GM12878 (cell line): ENCODE results near the gene LUZP2. TPM values are rescaled to one million over a fixed set of nuclear protein-coding genes. Genes with fewer than 3 reads are reported as not detected.

Source experiments
- ATAC-seq: fragments of 200-7000 bp; cut with Tn5 transposase; 3 replicates; pipeline ENCODE4 v1.9.1; 2020; ENCODE audit warnings: mild to moderate bottlenecking, moderate library complexity
- BruUV-seq: library from RNA; stranded (reverse); fragments of 400-500 nt; replicated peaks from 2 replicates; lab custom pipeline; 2021; lab: Mats Ljungman, UMichigan
- CTCF ChIA-PET: fragments of 300-600 bp; sonication (Branson Sonifier 250); formaldehyde crosslinking; extraction: SDS; loops from one replicate; lab custom pipeline; 2021; ENCODE audit warnings: inconsistent platforms; lab: Yijun Ruan, JAX
- POLR2A ChIA-PET: fragments of 350-600 bp; formaldehyde crosslinking; extraction: SDS; loops from one replicate; lab custom pipeline; 2021; ENCODE audit warnings: inconsistent platforms; lab: Charles Lee
- RAD21 ChIA-PET: fragments of 300-600 bp; sonication (Branson Sonifier 250); formaldehyde crosslinking; loops from one replicate; lab custom pipeline; 2023; ENCODE audit warnings: antibody characterized with exemption; ENCODE audit not compliant: unreplicated experiment; lab: Charles Lee
- SMC1A ChIA-PET: fragments of 300-600 bp; sonication (Branson Sonifier 250); formaldehyde crosslinking; loops from one replicate; lab custom pipeline; 2023; ENCODE audit not compliant: unreplicated experiment, uncharacterized antibody; lab: Charles Lee
- DNase-seq: peaks from one replicate; pipeline ENCODE4 v3.0.0-alpha.2; 2011; ENCODE audit warnings: low read depth, low spot score
- FAIRE-seq: peaks from 3 replicates; lab custom pipeline; 2011; peaks lifted over from hg19 to GRCh38; lab: Jason Lieb, UNC
- H2AFZ ChIP-seq: 2 replicates; pipeline ENCODE4 v1.6.0; 2011; ENCODE audit warnings: low read depth, low read length, control low read depth; ENCODE audit not compliant: control insufficient read depth
- H3K27ac ChIP-seq: 2 replicates; pipeline ENCODE4 v1.5.1; 2011; ENCODE audit warnings: control low read depth; ENCODE audit not compliant: control insufficient read depth, insufficient read depth
- H3K27me3 ChIP-seq, 2 experiments: replicated peaks in 1 of 2; 2 replicates each; pipeline versions ENCODE4 v1.6.0 to v1.6.1; 2011; ENCODE audit warnings: low read length in 1 of 2; ENCODE audit not compliant: control insufficient read depth in 2 of 2, insufficient read depth in 2 of 2
- H3K36me3 ChIP-seq, 2 experiments: 2 replicates each; pipeline ENCODE4 v1.5.1; 2011; ENCODE audit warnings: low read length in 1 of 2; ENCODE audit not compliant: control insufficient read depth in 2 of 2, insufficient read depth in 2 of 2
- H3K4me1 ChIP-seq: 2 replicates; pipeline ENCODE4 v1.6.1; 2011; ENCODE audit warnings: mild to moderate bottlenecking, low read length, moderate library complexity, mixed read lengths; ENCODE audit not compliant: control insufficient read depth, insufficient read depth
- H3K4me2 ChIP-seq: 2 replicates; pipeline ENCODE4 v1.6.0; 2011; ENCODE audit warnings: control low read depth; ENCODE audit not compliant: control insufficient read depth, insufficient read depth
- H3K4me3 ChIP-seq: fragments of 200-600 bp; sonication (generic); 2 replicates; pipeline ENCODE4 v1.5.1; 2016
- H3K79me2 ChIP-seq: 2 replicates; pipeline ENCODE4 v1.6.0; 2011; ENCODE audit warnings: low read length; ENCODE audit not compliant: control insufficient read depth, insufficient read depth
- H3K9ac ChIP-seq: 2 replicates; pipeline ENCODE4 v1.8.0; 2011; ENCODE audit warnings: low read length, control low read depth, mixed read lengths; ENCODE audit not compliant: control insufficient read depth, insufficient read depth
- H3K9me3 ChIP-seq: replicated peaks from 3 replicates; pipeline ENCODE4 v1.5.1; 2011; ENCODE audit warnings: mild to moderate bottlenecking, low read length; ENCODE audit not compliant: control insufficient read depth, insufficient read depth
- H4K20me1 ChIP-seq: 2 replicates; pipeline ENCODE4 v1.6.0; 2011; ENCODE audit not compliant: control insufficient read depth, insufficient read depth
- ASH2L ChIP-seq: fragments of 300-600, 200-600 bp; sonication (generic); IDR thresholded peaks from 2 replicates; pipeline ENCODE4 v1.6.1; 2017; ENCODE audit warnings: low read depth, mild to moderate bottlenecking, borderline replicate concordance
- ATF7 ChIP-seq: fragments of 450-650 bp; IDR thresholded peaks from 2 replicates; pipeline ENCODE4 v1.6.1; 2016; ENCODE audit warnings: low read depth, mild to moderate bottlenecking
- BCL11A ChIP-seq: IDR thresholded peaks from 2 replicates; pipeline ENCODE4 v1.6.1; 2011; ENCODE audit warnings: low read depth, low read length
- CREB1 ChIP-seq: IDR thresholded peaks from 2 replicates; pipeline ENCODE4 v1.6.1; 2012; ENCODE audit warnings: low read depth, mild to moderate bottlenecking, inconsistent platforms
- CTCF ChIP-seq, 3 experiments: IDR thresholded peaks in 2 of 3; conservative IDR thresholded peaks in 1 of 3; 2 replicates each; pipeline ENCODE4 v1.5.1; 2011; ENCODE audit warnings: low read depth in 3 of 3, low read length in 3 of 3, mild to moderate bottlenecking in 3 of 3, control low read depth in 2 of 3, moderate library complexity in 2 of 3, inconsistent platforms in 1 of 3, mixed read lengths in 1 of 3; ENCODE audit not compliant: control insufficient read depth in 2 of 3, insufficient read depth in 1 of 3; ENCODE audit errors: extremely low read depth in 1 of 3
- EED ChIP-seq: sonication (generic); IDR thresholded peaks from 2 replicates; pipeline ENCODE4 v1.6.1; 2016; ENCODE audit warnings: antibody characterized with exemption, low read depth
- GATAD2B ChIP-seq: fragments of 450-650 bp; conservative IDR thresholded peaks from 2 replicates; pipeline ENCODE4 v1.6.1; 2017; ENCODE audit warnings: low read depth, mild to moderate bottlenecking, moderate library complexity
- IRF4 ChIP-seq: IDR thresholded peaks from 2 replicates; pipeline ENCODE4 v1.6.1; 2011; ENCODE audit warnings: low read depth, low read length
- KDM1A ChIP-seq: fragments of 200-600 bp; sonication (generic); IDR thresholded peaks from 2 replicates; pipeline ENCODE4 v1.6.1; 2016; ENCODE audit warnings: borderline replicate concordance
- KLF5 ChIP-seq: fragments of 450-650 bp; IDR thresholded peaks from 2 replicates; pipeline ENCODE4 v1.6.1; 2014; ENCODE audit warnings: mild to moderate bottlenecking; ENCODE audit not compliant: partially characterized antibody
- NFXL1 ChIP-seq: fragments of 450-650 bp; IDR thresholded peaks from 2 replicates; pipeline ENCODE4 v1.6.1; 2017; ENCODE audit warnings: antibody characterized with exemption, mild to moderate bottlenecking, borderline replicate concordance
- PBX3 ChIP-seq: IDR thresholded peaks from 2 replicates; pipeline ENCODE4 v1.6.1; 2011; ENCODE audit warnings: mild to moderate bottlenecking, low read depth, low read length, moderate library complexity; ENCODE audit not compliant: insufficient replicate concordance
- PKNOX1 ChIP-seq: fragments of 450-650 bp; IDR thresholded peaks from 2 replicates; pipeline ENCODE4 v1.6.1; 2016; ENCODE audit warnings: mild to moderate bottlenecking
- RAD21 ChIP-seq: IDR thresholded peaks from 2 replicates; pipeline ENCODE4 v1.6.1; 2011; ENCODE audit warnings: mild to moderate bottlenecking, low read depth, low read length, moderate library complexity; ENCODE audit not compliant: insufficient read depth
- RBBP5 ChIP-seq: fragments of 200-600 bp; sonication (generic); conservative IDR thresholded peaks from 2 replicates; pipeline ENCODE4 v1.6.1; 2016
- RELA ChIP-seq: fragments of 450-650 bp; IDR thresholded peaks from 2 replicates; pipeline ENCODE4 v1.8.0; 2014; ENCODE audit warnings: borderline replicate concordance; ENCODE audit not compliant: partially characterized antibody
- WRNIP1 ChIP-seq: IDR thresholded peaks from 2 replicates; pipeline ENCODE4 v1.6.1; 2011; ENCODE audit warnings: low read depth, low read length, improper control_type of control experiment, borderline replicate concordance
- in situ Hi-C: fragments of 300-500 bp; cut with MboI; formaldehyde crosslinking; loops from 9 replicates; pipeline ENCODE4 v1.14.3; 2018; ENCODE audit warnings: mixed read lengths
- intact Hi-C: fragments of 100-400 bp; cut with micrococcal nuclease; formaldehyde crosslinking; loops from one replicate; pipeline ENCODE4 v1.14.2; 2022; ENCODE audit not compliant: unreplicated experiment
- polyA plus RNA-seq, 11 experiments: library from polyadenylated mRNA; depleted of rRNA in 4 of 11; unstranded in 6 of 11; stranded (reverse) in 5 of 11; fragments of >200 nt; fragmentation: Nextera tagmentation in 4 of 11; fragmentation: Illumina TruSeq in 1 of 11; extraction: Ambion mirVana in 4 of 11; extraction: Trizol in 1 of 11; gene quantifications; 1 replicate in 1 of 11; 2 replicates in 10 of 11; pipeline versions ENCODE4 v1.2.1 to v1.2.3, GENCODE V29; 2011 to 2016; ENCODE audit warnings: inconsistent platforms in 2 of 11, missing spikeins in 2 of 11, low read depth in 1 of 11
- total RNA-seq, 4 experiments: library from RNA; depleted of rRNA in 3 of 4; stranded (reverse); fragments of >200 nt in 3 of 4; fragmentation: Illumina TruSeq in 1 of 4; extraction: Trizol in 1 of 4; gene quantifications; 2 replicates each; pipeline versions ENCODE4 v1.2.1 to v1.2.3, GENCODE V29; 2013 to 2021

Gene LUZP2
- total and polyA plus RNA-seq, 10 of the 15 experiments (the other 5 are each of a cell fraction or from before 2014, with no cell fraction given) = not detected

- RAD21 ChIA-PET = no interaction called here
Measured at GRCh38 chr11:24872651-24873311, 375.9 kb downstream of the LUZP2 start.

More at GRCh38 chr11:24872651-24873311, 375.9 kb downstream of the LUZP2 start:
- Histone ChIP-seq H3K9ac (no peak overlapping the region), H3K4me3 (no peak overlapping the region), H3K4me2 (no peak overlapping the region), H4K20me1 (no peaks in the 10 kb centered on the region), H3K9me3 (no peaks in the 10 kb centered on the region), H3K4me1 (no peaks in the 10 kb centered on the region), H2AFZ (no peak overlapping the region), H3K79me2 (no peaks in the 10 kb centered on the region), H3K27ac (no peak overlapping the region), H3K27me3 (no peaks in the 10 kb centered on the region), H3K36me3 (no peaks in the 10 kb centered on the region)
- FAIRE-seq = no peak
- BruUV-seq = no TSS peak
- CTCF ChIA-PET = no interaction called here
- intact Hi-C loops = no loop called here
- TF ChIP-seq RAD21 = no peak
- no peak for TF ChIP-seq PBX3
- no peak for TF ChIP-seq ASH2L
- TF ChIP-seq RBBP5 = no peak
- TF ChIP-seq RELA = no peak
- no peak for TF ChIP-seq IRF4
- TF ChIP-seq GATAD2B = no peak
- no peak for TF ChIP-seq KLF5
- no peak for TF ChIP-seq BCL11A
- no peak for TF ChIP-seq EED
- no peak for TF ChIP-seq NFXL1
- no peak for TF ChIP-seq KDM1A
- no peak for TF ChIP-seq CTCF (IDR thresholded peaks at IDR 0.05 in 2 of 3, conservative IDR thresholded peaks at IDR 0.05 in 1 of 3; ENCODE audit: control insufficient read depth in 2 of 3, extremely low read depth in 1 of 3, insufficient read depth in 1 of 3, low read depth in 3 of 3, low read length in 3 of 3)
- TF ChIP-seq PKNOX1 = no peak
- no peak for TF ChIP-seq ATF7
- no peak for TF ChIP-seq CREB1
- no peak for TF ChIP-seq WRNIP1
- in situ Hi-C loops = no loop called here
- SMC1A ChIA-PET = no interaction called here
- DNase-seq = no peak
- no peak for ATAC-seq
- POLR2A ChIA-PET = no interaction called here
